Measurements from ENCODE around the gene IL6R.

Gene IL6R

DNA sequence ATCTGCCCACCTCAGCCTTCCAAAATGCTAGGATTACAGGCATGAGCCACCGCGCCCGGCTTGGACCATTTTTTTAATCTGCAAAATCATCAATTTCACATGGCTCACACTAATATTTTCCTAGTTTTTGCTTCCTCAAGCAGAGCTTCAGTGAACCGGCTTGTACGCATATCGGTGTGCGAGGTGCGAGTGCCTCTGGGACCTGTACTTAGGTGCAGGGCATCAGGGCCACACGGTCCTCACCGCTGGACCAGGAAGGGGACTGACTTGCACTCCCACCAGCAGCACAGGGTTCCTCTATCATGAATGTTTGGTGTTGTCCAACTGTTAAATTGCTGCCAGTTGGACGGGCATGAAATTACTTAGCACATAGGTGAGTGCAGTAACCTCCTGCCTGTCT, 112.5 kb downstream of the IL6R start:
- DNase-seq (ENCODE audit: low read depth in 2 of 2), result no peak

All from stimulated activated CD8-positive, alpha-beta memory T cell treated with anti-CD3 and anti-CD28 coated beads, Interleukin-2, amount 100 ng/mL, for 1 hour (primary cell).